WERI-Rb-1 (cell line): ENCODE data around the gene RPL37A.

Experiments used
- DNase-seq: peaks from one replicate; pipeline ENCODE4 v3.0.0-alpha.2; 2020
- H3K27ac ChIP-seq: fragments of 250-450 bp; sonication (Bioruptor Pico); 2 replicates; pipeline ENCODE4 v1.5.1; 2020; ENCODE audit warnings: mild to moderate bottlenecking, moderate library complexity
- H3K27me3 ChIP-seq: fragments of 250-450 bp; sonication (Bioruptor Pico); 2 replicates; pipeline ENCODE4 v1.5.1; 2021; ENCODE audit warnings: mild to moderate bottlenecking, low read depth, moderate library complexity; ENCODE audit not compliant: insufficient read depth, severe bottlenecking
- H3K36me3 ChIP-seq: fragments of 250-450 bp; sonication (Bioruptor Pico); 2 replicates; pipeline ENCODE4 v1.5.1; 2020; ENCODE audit warnings: mild to moderate bottlenecking, moderate library complexity
- H3K4me3 ChIP-seq: 2 replicates; pipeline ENCODE4 v1.5.1; 2011; ENCODE audit warnings: low read depth, mild to moderate bottlenecking, control low read depth, low read length
- H3K9me3 ChIP-seq: fragments of 250-450 bp; sonication (Bioruptor Pico); 2 replicates; pipeline ENCODE4 v1.5.1; 2021; ENCODE audit warnings: mild to moderate bottlenecking, moderate library complexity; ENCODE audit not compliant: severe bottlenecking
- TF ChIP-seq, protein P1 (sequence below): IDR thresholded peaks from 2 replicates; pipeline ENCODE4 v1.5.1; 2011; ENCODE audit warnings: low read depth, mild to moderate bottlenecking, control low read depth, inconsistent platforms, low read length

Gene RPL37A

DNA sequence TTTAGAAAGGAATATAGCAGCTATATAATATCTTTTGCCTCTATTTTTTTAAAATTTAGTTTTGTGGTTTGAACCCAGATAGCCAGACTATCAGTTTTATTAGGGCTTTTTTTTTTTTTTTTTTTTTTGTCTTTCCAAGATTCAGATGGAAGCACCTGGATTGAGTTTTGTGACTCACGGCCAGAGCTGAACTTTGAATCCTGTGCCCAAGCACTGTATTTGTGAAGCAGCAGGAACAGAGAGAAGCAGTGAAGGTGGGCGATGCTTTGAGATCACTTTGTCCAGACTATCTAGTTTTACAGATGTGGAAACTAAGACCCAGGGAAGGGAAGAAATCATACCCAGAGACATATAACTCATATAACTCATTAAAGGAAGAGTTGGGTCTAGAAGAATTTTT, 33.9 kb downstream of the RPL37A start:
- Histone ChIP-seq H3K27me3 (no peaks in the 10 kb centered on the region), H3K4me3 (no peak overlapping the region), H3K9me3 (no peaks in the 10 kb centered on the region), H3K36me3 (no peaks in the 10 kb centered on the region), H3K27ac (no peak overlapping the region)
- TF ChIP-seq, protein P1, sequence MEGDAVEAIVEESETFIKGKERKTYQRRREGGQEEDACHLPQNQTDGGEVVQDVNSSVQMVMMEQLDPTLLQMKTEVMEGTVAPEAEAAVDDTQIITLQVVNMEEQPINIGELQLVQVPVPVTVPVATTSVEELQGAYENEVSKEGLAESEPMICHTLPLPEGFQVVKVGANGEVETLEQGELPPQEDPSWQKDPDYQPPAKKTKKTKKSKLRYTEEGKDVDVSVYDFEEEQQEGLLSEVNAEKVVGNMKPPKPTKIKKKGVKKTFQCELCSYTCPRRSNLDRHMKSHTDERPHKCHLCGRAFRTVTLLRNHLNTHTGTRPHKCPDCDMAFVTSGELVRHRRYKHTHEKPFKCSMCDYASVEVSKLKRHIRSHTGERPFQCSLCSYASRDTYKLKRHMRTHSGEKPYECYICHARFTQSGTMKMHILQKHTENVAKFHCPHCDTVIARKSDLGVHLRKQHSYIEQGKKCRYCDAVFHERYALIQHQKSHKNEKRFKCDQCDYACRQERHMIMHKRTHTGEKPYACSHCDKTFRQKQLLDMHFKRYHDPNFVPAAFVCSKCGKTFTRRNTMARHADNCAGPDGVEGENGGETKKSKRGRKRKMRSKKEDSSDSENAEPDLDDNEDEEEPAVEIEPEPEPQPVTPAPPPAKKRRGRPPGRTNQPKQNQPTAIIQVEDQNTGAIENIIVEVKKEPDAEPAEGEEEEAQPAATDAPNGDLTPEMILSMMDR, result no peak
- DNase-seq, result no peak

DNA sequence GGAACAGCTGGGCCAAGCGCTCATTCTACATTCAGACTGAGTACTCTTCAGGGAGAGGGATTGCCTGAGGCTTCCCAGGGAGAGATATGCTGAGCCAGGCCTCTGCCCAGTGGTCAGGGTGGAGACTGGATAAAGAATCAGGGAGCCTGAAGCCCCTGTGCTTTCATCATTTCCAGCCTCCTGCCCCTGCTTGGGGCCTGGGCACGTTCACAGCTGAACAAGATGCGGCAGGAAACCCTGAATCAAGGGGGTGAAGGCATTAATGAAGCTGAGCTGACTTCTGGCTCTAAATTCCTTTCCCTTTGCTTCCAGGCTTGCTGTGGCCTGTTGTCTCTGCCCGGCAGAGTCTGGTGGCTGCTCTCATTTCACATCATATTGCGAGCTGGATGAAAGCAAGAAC, 35.0 kb downstream of the RPL37A start:
- Histone ChIP-seq H3K27me3 (no peaks in the 10 kb centered on the region), H3K36me3 (no peaks in the 10 kb centered on the region), H3K9me3 (no peaks in the 10 kb centered on the region), H3K4me3 (no peak overlapping the region), H3K27ac (no peak overlapping the region)
- DNase-seq, result no peak
- TF ChIP-seq, protein P1, result no peak

- TF ChIP-seq, protein P1, result no peak
- DNase-seq, result no peak
- no peak overlapping the region for H3K27ac ChIP-seq
- no peaks in the 10 kb centered on the region for H3K27me3 ChIP-seq
- H3K9me3 ChIP-seq, result no peaks in the 10 kb centered on the region
- no peak overlapping the region for H3K4me3 ChIP-seq
- no peaks in the 10 kb centered on the region for H3K36me3 ChIP-seq
These were observed 36.2 kb downstream of the RPL37A start for GRCh38 chr2:216534809-216535208.

- H3K9me3 ChIP-seq, result no peaks in the 10 kb centered on the region
- no peak overlapping the region for H3K4me3 ChIP-seq
- DNase-seq, result no peak
- H3K27ac ChIP-seq, result no peak overlapping the region
- H3K36me3 ChIP-seq, result no peaks in the 10 kb centered on the region
- TF ChIP-seq, protein P1, result no peak
- H3K27me3 ChIP-seq, result no peaks in the 10 kb centered on the region
These were observed 36.9 kb downstream of the RPL37A start for GRCh38 chr2:216535454-216535995.

DNA sequence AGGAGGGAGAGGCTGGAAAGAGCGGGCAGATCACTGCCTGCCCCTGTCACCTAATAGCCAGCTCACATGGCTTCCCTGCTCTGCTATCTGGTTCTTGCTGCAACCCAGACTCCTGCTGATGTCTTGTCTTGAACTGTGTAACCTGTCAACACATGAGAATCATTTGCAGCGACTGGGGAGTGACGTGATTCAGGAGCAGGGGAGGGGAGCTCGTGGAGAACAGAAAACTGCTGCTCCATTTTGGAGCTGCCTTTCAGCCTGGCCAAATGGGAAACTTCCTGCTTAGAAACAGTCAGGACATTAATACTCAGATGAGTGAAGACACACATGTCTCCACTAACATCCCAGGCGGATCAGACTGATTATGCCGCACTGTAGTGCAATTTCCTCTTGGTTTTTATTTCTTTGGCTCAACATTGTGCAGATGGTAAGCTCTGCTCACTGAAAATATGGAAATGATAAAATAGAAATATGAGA, 38.1 kb downstream of the RPL37A start:
- no peaks in the 10 kb centered on the region for H3K27me3 ChIP-seq
- TF ChIP-seq, protein P1, result no peak
- H3K9me3 ChIP-seq, result no peaks in the 10 kb centered on the region
- no peak overlapping the region for H3K4me3 ChIP-seq
- H3K27ac ChIP-seq, result no peak overlapping the region
- DNase-seq, result no peak
- H3K36me3 ChIP-seq, result no peaks in the 10 kb centered on the region

- DNase-seq, result no peak
- Histone ChIP-seq H3K4me3 (no peak overlapping the region), H3K27ac (no peak overlapping the region), H3K36me3 (no peaks in the 10 kb centered on the region), H3K9me3 (no peaks in the 10 kb centered on the region), H3K27me3 (no peaks in the 10 kb centered on the region)
- TF ChIP-seq, protein P1, result no peak
These were observed 38.7 kb downstream of the RPL37A start for GRCh38 chr2:216537366-216537765.
